OCI-LY1 (cell line): ENCODE results near the gene SLAMF1.
A peak's percentile ranks its signal among the peaks of the same experiment; 100 is the strongest.

Experiments used
- H2AFZ ChIP-seq: fragments of 200-600 bp; sonication (generic), shearing (Covaris generic); 2 replicates; pipeline ENCODE4 v1.6.0; 2014; ENCODE audit warnings: antibody characterized with exemption, mild to moderate bottlenecking, low read length
- H3F3A ChIP-seq: fragments of 200-600 bp; sonication (generic), shearing (Covaris generic); 2 replicates; pipeline ENCODE4 v1.6.0; 2014; ENCODE audit warnings: mild to moderate bottlenecking, antibody characterized with exemption, low read length, moderate library complexity; ENCODE audit not compliant: insufficient read depth
- H3K27ac ChIP-seq: fragments of 200-600 bp; sonication (generic); 2 replicates; pipeline ENCODE4 v1.5.1; 2014; ENCODE audit warnings: low read length, mixed run types, mild to moderate bottlenecking, low read depth; ENCODE audit not compliant: poor library complexity, severe bottlenecking
- H3K27me3 ChIP-seq: fragments of 200-600 bp; sonication (generic); 2 replicates; pipeline ENCODE4 v1.6.0; 2014; ENCODE audit warnings: antibody characterized with exemption, mild to moderate bottlenecking, low read length, moderate library complexity; ENCODE audit not compliant: insufficient read depth
- H3K36me3 ChIP-seq: fragments of 200-600 bp; sonication (generic); 2 replicates; pipeline ENCODE4 v1.6.1; 2014; ENCODE audit warnings: mild to moderate bottlenecking, antibody characterized with exemption, low read length, moderate library complexity, mixed read lengths; ENCODE audit not compliant: insufficient read depth
- H3K4me1 ChIP-seq: fragments of 200-600 bp; sonication (generic); 2 replicates; pipeline ENCODE4 v1.5.1; 2014; ENCODE audit warnings: mild to moderate bottlenecking, low read length, moderate library complexity; ENCODE audit not compliant: insufficient read depth, severe bottlenecking
- H3K4me2 ChIP-seq: fragments of 200-600 bp; sonication (generic), shearing (Covaris generic); 2 replicates; pipeline ENCODE4 v1.6.1; 2014; ENCODE audit warnings: low read length
- H3K4me3 ChIP-seq: fragments of 200-600 bp; sonication (generic); 2 replicates; pipeline ENCODE4 v1.5.1; 2014; ENCODE audit warnings: low read length, low read depth, mild to moderate bottlenecking, mixed read lengths; ENCODE audit not compliant: poor library complexity, severe bottlenecking
- H3K79me2 ChIP-seq: fragments of 200-600 bp; shearing (Covaris generic); 2 replicates; pipeline ENCODE4 v1.6.1; 2016; ENCODE audit warnings: mixed run types, low read length, mixed read lengths; ENCODE audit not compliant: insufficient read depth
- H3K9ac ChIP-seq: fragments of 200-600 bp; sonication (generic), shearing (Covaris generic); 2 replicates; pipeline ENCODE4 v1.6.1; 2014; ENCODE audit warnings: mild to moderate bottlenecking, low read length, mixed read lengths
- H3K9me2 ChIP-seq: fragments of 200-600 bp; sonication (generic), shearing (Covaris generic); 2 replicates; pipeline ENCODE4 v1.6.1; 2014; ENCODE audit warnings: low read depth, mild to moderate bottlenecking, low read length, mixed read lengths
- H3K9me3 ChIP-seq: fragments of 200-600 bp; shearing (Covaris generic); 2 replicates; pipeline ENCODE4 v1.6.1; 2014; ENCODE audit warnings: low read length, mixed read lengths
- H4K20me1 ChIP-seq: fragments of 200-600 bp; sonication (generic), shearing (Covaris generic); 2 replicates; pipeline ENCODE4 v1.6.0; 2016; ENCODE audit warnings: mild to moderate bottlenecking, low read length; ENCODE audit not compliant: insufficient read depth
- CTCF ChIP-seq: fragments of 200-600 bp; sonication (generic), shearing (Covaris generic); IDR thresholded peaks from 2 replicates; pipeline ENCODE4 v1.5.1; 2017; ENCODE audit warnings: mild to moderate bottlenecking, antibody characterized with exemption, low read length, moderate library complexity, mixed read lengths
- EZH2 ChIP-seq: fragments of 200-600 bp; sonication (generic), shearing (Covaris generic); IDR thresholded peaks from 2 replicates; pipeline ENCODE4 v1.8.0; 2017; ENCODE audit warnings: borderline replicate concordance, mixed run types, mild to moderate bottlenecking, antibody characterized with exemption, low read length, moderate library complexity, mixed read lengths

Gene SLAMF1

DNA sequence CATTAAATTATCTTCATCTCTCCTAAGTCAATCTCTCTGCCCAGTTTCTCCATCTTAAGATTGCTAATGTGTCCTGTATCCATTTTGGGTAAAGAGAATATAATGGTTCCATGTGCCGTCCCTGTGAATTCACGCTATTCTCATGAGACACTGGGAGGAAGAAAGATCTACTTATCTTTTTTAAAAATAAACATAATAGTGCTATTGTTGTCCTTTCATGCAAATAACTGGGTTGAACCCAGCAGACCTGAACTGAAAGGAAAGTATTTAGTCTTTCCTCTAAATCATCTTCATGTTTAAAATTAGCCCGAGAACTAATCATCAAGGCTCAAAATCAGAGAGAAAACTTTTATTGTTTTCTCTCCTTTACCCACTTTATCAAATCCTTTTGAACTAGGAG is 22.4 kb downstream of the SLAMF1 start:
- H4K20me1 ChIP-seq = no peaks in the 10 kb centered on the region
- no peaks in the 10 kb centered on the region for H3K36me3 ChIP-seq
- peak overlapping the region; percentile 82 for H3K27ac ChIP-seq
- H3K9me3 ChIP-seq = no peaks in the 10 kb centered on the region
- H3K4me3 ChIP-seq = peak overlapping the region; percentile 17
- 0 out of 2 replicates have a peak overlapping the region, but pooled peaks have one; percentile 4 for H2AFZ ChIP-seq
- H3F3A ChIP-seq = 0 out of 2 replicates have a peak, but pooled peaks cover 5% of the 10 kb centered on the region
- H3K27me3 ChIP-seq = no peaks in the 10 kb centered on the region
- H3K9me2 ChIP-seq = no peaks in the 10 kb centered on the region
- H3K79me2 ChIP-seq = no peaks in the 10 kb centered on the region
- peak overlapping the region; percentile 39 for H3K9ac ChIP-seq
- TF ChIP-seq CTCF (no peak), EZH2 (no peak)
- peak overlapping the region; percentile 52 for H3K4me2 ChIP-seq
- peaks cover 95% of the 10 kb centered on the region for H3K4me1 ChIP-seq

DNA sequence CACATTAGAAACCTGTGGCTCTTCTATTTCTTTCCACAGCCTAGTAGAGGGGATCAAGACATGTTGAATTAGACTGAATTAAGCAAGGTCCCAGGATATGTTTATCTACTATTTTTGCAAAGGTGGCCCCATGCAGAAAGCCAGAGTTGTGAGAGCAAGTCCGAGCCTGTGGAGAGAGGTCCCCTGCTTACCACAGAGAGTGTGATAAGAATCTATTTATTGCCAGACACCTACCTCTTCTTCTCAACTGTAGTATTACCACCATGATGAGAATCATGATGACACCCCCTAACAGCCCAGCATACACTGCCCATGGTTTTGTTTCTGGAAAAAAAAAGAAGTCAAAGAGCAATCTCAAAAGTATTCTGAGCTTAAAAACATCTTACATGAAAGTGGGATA is 23.0 kb downstream of the SLAMF1 start:
- peaks cover 8% of the 10 kb centered on the region; the same call in 1 of the 2 replicates for H3F3A ChIP-seq
- H3K36me3 ChIP-seq = no peaks in the 10 kb centered on the region
- no peaks in the 10 kb centered on the region for H3K9me2 ChIP-seq
- peaks cover 89% of the 10 kb centered on the region for H3K4me1 ChIP-seq
- no peaks in the 10 kb centered on the region for H3K9me3 ChIP-seq
- H3K79me2 ChIP-seq = no peaks in the 10 kb centered on the region
- no peak overlapping the region for H2AFZ ChIP-seq
- H3K27ac ChIP-seq = peak overlapping the region; percentile 82
- H3K9ac ChIP-seq = peak overlapping the region; percentile 39
- H3K27me3 ChIP-seq = no peaks in the 10 kb centered on the region
- H4K20me1 ChIP-seq = no peaks in the 10 kb centered on the region
- peak overlapping the region; percentile 52 for H3K4me2 ChIP-seq
- no peak overlapping the region for H3K4me3 ChIP-seq
- no peak for TF ChIP-seq CTCF
- no peak for TF ChIP-seq EZH2

DNA sequence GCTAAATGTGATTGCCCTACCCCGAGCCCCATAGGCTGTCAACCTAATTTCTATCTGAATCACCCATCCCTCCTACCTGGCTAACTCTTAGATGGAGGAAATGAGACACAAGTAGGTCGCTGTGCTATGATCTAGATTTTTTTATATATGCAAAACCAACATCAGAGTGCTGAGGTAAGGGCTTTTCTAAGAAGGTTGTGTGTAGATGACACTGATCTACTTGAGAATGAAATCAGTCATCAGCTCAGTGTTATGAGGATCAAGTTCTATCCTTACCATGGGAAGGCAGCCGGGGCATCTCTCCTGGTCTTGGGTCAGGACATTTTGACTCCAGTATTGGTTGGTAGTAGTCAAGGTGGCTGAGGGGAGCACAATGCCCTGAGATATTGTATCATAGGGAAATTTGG is 23.6 kb downstream of the SLAMF1 start:
- H4K20me1 ChIP-seq = no peaks in the 10 kb centered on the region
- no peaks in the 10 kb centered on the region for H3K9me2 ChIP-seq
- no peaks in the 10 kb centered on the region for H3K79me2 ChIP-seq
- H3K27ac ChIP-seq = peak overlapping the region; percentile 82
- TF ChIP-seq EZH2 (no peak), CTCF (no peak)
- peaks cover 8% of the 10 kb centered on the region; the same call in 1 of the 2 replicates for H3F3A ChIP-seq
- no peaks in the 10 kb centered on the region for H3K27me3 ChIP-seq
- H3K9ac ChIP-seq = peak overlapping the region; percentile 39; the same call in 1 of the 2 replicates
- no peaks in the 10 kb centered on the region for H3K36me3 ChIP-seq
- peak overlapping the region; percentile 52 for H3K4me2 ChIP-seq
- H2AFZ ChIP-seq = no peak overlapping the region
- no peaks in the 10 kb centered on the region for H3K9me3 ChIP-seq
- H3K4me1 ChIP-seq = peaks cover 83% of the 10 kb centered on the region
- no peak overlapping the region for H3K4me3 ChIP-seq
